ENCODE measurements around the gene CCDC78. TPM values are rescaled to one million over a fixed set of nuclear protein-coding genes. Genes with fewer than 3 reads are reported as not detected.

CCDC78 gene
- total and polyA plus RNA-seq, 2 of the 4 experiments (the other 2 are of a cell fraction) = 0.54 to 4.6 TPM

GRCh38 chr16:676913-677312 lies 49.3 kb downstream of the CCDC78 start:
- Histone ChIP-seq H3K79me1 (ENCODE audit: low read depth in 1 of 2, low read length in 2 of 2) (peaks cover 2 to 30% of the 10 kb centered on the region in 2 experiments; a peak in 3 of 4 replicates), H3K56ac (ENCODE audit: extremely low read depth, insufficient read depth, low read length) (no peak overlapping the region), H4K5ac (ENCODE audit: low read depth, low read length) (no peak overlapping the region), H3K4me1 (ENCODE audit: control insufficient read depth, insufficient read depth, low read length) (peaks cover 18% of the 10 kb centered on the region), H3K23ac (ENCODE audit: low read depth, low read length) (no peak overlapping the region), H3K27me3 (ENCODE audit: control insufficient read depth, insufficient read depth, low read length) (no peaks in the 10 kb centered on the region), H2BK20ac (ENCODE audit: low read depth, low read length) (no peak overlapping the region), H2BK120ac (ENCODE audit: low read depth, low read length) (no peak overlapping the region), H3K4me3 (ENCODE audit: insufficient read depth, low read depth, low read length) (no peak overlapping the region), H3K36me3 (ENCODE audit: control insufficient read depth, insufficient read depth, low read length) (peaks cover 29% of the 10 kb centered on the region), H4K20me1 (ENCODE audit: insufficient read depth, low read length) (peaks cover 33% of the 10 kb centered on the region), H3K9me1 (ENCODE audit: insufficient read depth, low read length) (peaks cover 12% of the 10 kb centered on the region), H2AFZ (replicated peaks; ENCODE audit: low read length, poor library complexity) (no peak overlapping the region), H3K4ac (ENCODE audit: low read depth, low read length) (no peak overlapping the region), H3K4me2 (ENCODE audit: low read depth, low read length) (no peak overlapping the region), H2BK15ac (ENCODE audit: low read depth, low read length) (no peak overlapping the region), H2BK5ac (ENCODE audit: low read depth, low read length, poor library complexity, severe bottlenecking) (no peak overlapping the region), H3K18ac (ENCODE audit: low read depth, low read length) (no peak overlapping the region), H3K14ac (replicated peaks; ENCODE audit: low read depth, low read length) (no peak overlapping the region), H2AK5ac (ENCODE audit: low read depth, low read length) (no peak overlapping the region), H3K9ac (ENCODE audit: low read depth, low read length) (no peak overlapping the region), H4K91ac (ENCODE audit: insufficient read depth, low read depth, low read length) (no peak overlapping the region), H2AK9ac (replicated peaks; ENCODE audit: low read depth, low read length, poor library complexity) (no peak overlapping the region), H4K8ac (ENCODE audit: low read depth in 2 of 2, low read length in 2 of 2) (no peak overlapping the region), H3K9me3 (ENCODE audit: control insufficient read depth, insufficient read depth, low read length) (no peaks in the 10 kb centered on the region), H3K27ac (ENCODE audit: insufficient read depth, low read length) (no peak overlapping the region)
- intact Hi-C loops (cut with micrococcal nuclease) = no loop called here
- in situ Hi-C loops (cut with MboI; ENCODE audit: low sequenced_read_pairs) = no loop called here
- ChIA-PET POLR2A (ENCODE audit: unreplicated experiment) (no interaction called here), CTCF (no interaction called here)
- DNase-seq (no peak), ATAC-seq (ENCODE audit: low read depth) (no peak)
- dilution Hi-C loops (cut with HindIII; ENCODE audit: low sequenced_read_pairs, unreplicated experiment) = no loop called here
- 69% methylated on average over 14 of the region's 23 CpGs; no CpG with 5 or more reads in 1 of the 2 experiments for WGBS, 2 experiments (ENCODE audit: extremely low coverage in 2 of 2, insufficient read length in 1 of 2)
- no peak for TF ChIP-seq CEBPB (IDR thresholded peaks at IDR 0.05; ENCODE audit: low read depth, low read length)
- TF ChIP-seq BHLHE40 (IDR thresholded peaks at IDR 0.05; ENCODE audit: low read depth, low read length) = no peak
- TF ChIP-seq RFX5 (IDR thresholded peaks at IDR 0.05; ENCODE audit: low read depth, low read length) = no peak
- no peak for TF ChIP-seq CHD1 (IDR thresholded peaks at IDR 0.05; ENCODE audit: low read depth, low read length)
- TF ChIP-seq RAD21 (IDR thresholded peaks at IDR 0.05; ENCODE audit: low read length) = no peak
- TF ChIP-seq CTCF (conservative IDR thresholded peaks at IDR 0.05; ENCODE audit: low read depth, low read length) = no peak
- TF ChIP-seq RCOR1 (IDR thresholded peaks at IDR 0.05; ENCODE audit: insufficient replicate concordance, low read length) = no peak
- no peak for TF ChIP-seq NFE2L2 (IDR thresholded peaks at IDR 0.05; ENCODE audit: low read depth, low read length)
- TF ChIP-seq SMC3 (IDR thresholded peaks at IDR 0.05; ENCODE audit: low read depth, low read length) = no peak
- TF ChIP-seq MAZ (IDR thresholded peaks at IDR 0.05; ENCODE audit: borderline replicate concordance, low read depth, low read length) = no peak
- TF ChIP-seq MXI1 (IDR thresholded peaks at IDR 0.05; ENCODE audit: borderline replicate concordance, low read depth, low read length) = no peak
- TF ChIP-seq FOS (IDR thresholded peaks at IDR 0.05; ENCODE audit: low read depth, low read length) = no peak
- TF ChIP-seq POLR2A (IDR thresholded peaks at IDR 0.05; ENCODE audit: low read depth, low read length) = no peak
- TF ChIP-seq, protein P1, sequence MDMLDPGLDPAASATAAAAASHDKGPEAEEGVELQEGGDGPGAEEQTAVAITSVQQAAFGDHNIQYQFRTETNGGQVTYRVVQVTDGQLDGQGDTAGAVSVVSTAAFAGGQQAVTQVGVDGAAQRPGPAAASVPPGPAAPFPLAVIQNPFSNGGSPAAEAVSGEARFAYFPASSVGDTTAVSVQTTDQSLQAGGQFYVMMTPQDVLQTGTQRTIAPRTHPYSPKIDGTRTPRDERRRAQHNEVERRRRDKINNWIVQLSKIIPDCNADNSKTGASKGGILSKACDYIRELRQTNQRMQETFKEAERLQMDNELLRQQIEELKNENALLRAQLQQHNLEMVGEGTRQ (IDR thresholded peaks at IDR 0.05; ENCODE audit: low read depth, low read length) = no peak
- TF ChIP-seq, protein P2, sequence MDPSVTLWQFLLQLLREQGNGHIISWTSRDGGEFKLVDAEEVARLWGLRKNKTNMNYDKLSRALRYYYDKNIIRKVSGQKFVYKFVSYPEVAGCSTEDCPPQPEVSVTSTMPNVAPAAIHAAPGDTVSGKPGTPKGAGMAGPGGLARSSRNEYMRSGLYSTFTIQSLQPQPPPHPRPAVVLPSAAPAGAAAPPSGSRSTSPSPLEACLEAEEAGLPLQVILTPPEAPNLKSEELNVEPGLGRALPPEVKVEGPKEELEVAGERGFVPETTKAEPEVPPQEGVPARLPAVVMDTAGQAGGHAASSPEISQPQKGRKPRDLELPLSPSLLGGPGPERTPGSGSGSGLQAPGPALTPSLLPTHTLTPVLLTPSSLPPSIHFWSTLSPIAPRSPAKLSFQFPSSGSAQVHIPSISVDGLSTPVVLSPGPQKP (IDR thresholded peaks at IDR 0.05; ENCODE audit: borderline replicate concordance, low read depth, low read length) = no peak
- TF ChIP-seq MAFK (IDR thresholded peaks at IDR 0.05; ENCODE audit: low read depth, low read length) = no peak
- no TSS peak for BruUV-seq (replicated peaks)

Data from IMR-90 (cell line).